K562 (cell line): Measurements from ENCODE around the gene GNAL. TPM values are rescaled to one million over a fixed set of nuclear protein-coding genes. Genes with fewer than 3 reads are reported as not detected.
A peak's percentile ranks its signal among the peaks of the same experiment; 100 is the strongest.

Source experiments
- ATAC-seq: fragments of 200-7000 bp; cut with Tn5 transposase; 3 replicates; pipeline ENCODE4 v1.9.1; 2020; ENCODE audit warnings: moderate library complexity
- BruUV-seq: library from RNA; stranded (reverse); fragments of 400-500 nt; replicated peaks from 2 replicates; lab custom pipeline; 2021; lab: Mats Ljungman, UMichigan
- CTCF ChIA-PET: fragments of 300-600 bp; formaldehyde crosslinking; extraction: SDS; loops from one replicate; lab custom pipeline; 2021; ENCODE audit warnings: low intra/inter-chr PET ratio; lab: Yijun Ruan, JAX
- POLR2A ChIA-PET: fragments of 300-600, 350-650 bp; sonication (Branson Sonifier 250); formaldehyde crosslinking; extraction: SDS; loops from one replicate; lab custom pipeline; 2021; ENCODE audit warnings: antibody characterized with exemption, inconsistent platforms; lab: Yijun Ruan, JAX
- DNase-seq, 4 experiments: peaks; one replicate each; pipeline versions ENCODE4 v3.0.0 to v3.0.0-alpha.2; 2011 to 2018; ENCODE audit warnings: low spot score in 3 of 4, mixed read lengths in 3 of 4; ENCODE audit errors: extremely low read depth in 1 of 4
- FAIRE-seq: peaks from 2 replicates; lab custom pipeline; 2011; peaks lifted over from hg19 to GRCh38; lab: Jason Lieb, UNC
- H2AFZ ChIP-seq: 2 replicates; pipeline ENCODE4 v1.6.0; 2011; ENCODE audit warnings: low read depth, low read length, control low read depth, inconsistent platforms
- H3K27ac ChIP-seq: fragments of 200-600 bp; 3 replicates; pipeline ENCODE4 v1.8.0; 2011; ENCODE audit warnings: low read depth, mild to moderate bottlenecking, control low read depth, inconsistent platforms, low read length, moderate library complexity, mixed read lengths; ENCODE audit errors: extremely low read depth
- H3K27me3 ChIP-seq, 2 experiments: fragments of 300-600 bp in 1 of 2; 2 replicates in 1 of 2; 3 replicates in 1 of 2; pipeline versions ENCODE4 v1.6.0 to v1.8.0; 2011; ENCODE audit warnings: inconsistent platforms in 2 of 2, low read length in 2 of 2, mild to moderate bottlenecking in 1 of 2, mixed read lengths in 1 of 2, moderate library complexity in 1 of 2; ENCODE audit not compliant: control insufficient read depth in 2 of 2, insufficient read depth in 2 of 2
- H3K36me3 ChIP-seq: fragments of 300-600 bp; 3 replicates; pipeline ENCODE4 v1.8.0; 2011; ENCODE audit warnings: mild to moderate bottlenecking, low read length, inconsistent platforms; ENCODE audit not compliant: control insufficient read depth, insufficient read depth
- H3K4me1 ChIP-seq, 2 experiments: fragments of 200-600 bp in 1 of 2; replicated peaks in 1 of 2; 2 replicates in 1 of 2; 3 replicates in 1 of 2; pipeline versions ENCODE4 v1.5.1 to v1.8.0; 2011; ENCODE audit warnings: inconsistent platforms in 2 of 2, low read length in 2 of 2, mild to moderate bottlenecking in 1 of 2, mixed read lengths in 1 of 2, moderate library complexity in 1 of 2; ENCODE audit not compliant: control insufficient read depth in 2 of 2, insufficient read depth in 2 of 2
- H3K4me2 ChIP-seq: 2 replicates; pipeline ENCODE4 v1.6.1; 2011; ENCODE audit warnings: low read length, control low read depth, inconsistent platforms, mixed read lengths; ENCODE audit not compliant: insufficient read depth
- H3K4me3 ChIP-seq: fragments of 200-600 bp; sonication (generic), shearing (Covaris generic); 2 replicates; pipeline ENCODE4 v1.5.1; 2016; ENCODE audit warnings: control low read depth, inconsistent platforms
- H3K79me2 ChIP-seq: fragments of 200-600 bp; 3 replicates; pipeline ENCODE4 v1.8.0; 2011; ENCODE audit warnings: low read length, inconsistent platforms; ENCODE audit not compliant: control insufficient read depth, insufficient read depth
- H3K9ac ChIP-seq, 2 experiments: 2 replicates each; pipeline versions ENCODE4 v1.6.0 to v1.6.1; 2011; ENCODE audit warnings: low read depth in 2 of 2, low read length in 2 of 2, control low read depth in 1 of 2, inconsistent platforms in 1 of 2, mild to moderate bottlenecking in 1 of 2, mixed read lengths in 1 of 2; ENCODE audit not compliant: insufficient read depth in 1 of 2
- H3K9me1 ChIP-seq: one replicate; pipeline ENCODE4 v1.6.0; 2011; ENCODE audit warnings: inconsistent platforms, mild to moderate bottlenecking, low read length, moderate library complexity; ENCODE audit not compliant: control insufficient read depth, insufficient read depth
- H3K9me3 ChIP-seq: replicated peaks from 2 replicates; pipeline ENCODE4 v1.5.1; 2011; ENCODE audit warnings: low read depth, low read length, inconsistent platforms; ENCODE audit not compliant: control insufficient read depth, insufficient read depth
- H4K20me1 ChIP-seq: replicated peaks from 2 replicates; pipeline ENCODE4 v1.6.1; 2011; ENCODE audit warnings: low read length, inconsistent platforms, mixed read lengths; ENCODE audit not compliant: control insufficient read depth, insufficient read depth
- HDAC8 ChIP-seq: fragments of 450-650 bp; IDR thresholded peaks from 2 replicates; pipeline ENCODE4 v1.6.1; 2016; ENCODE audit warnings: mild to moderate bottlenecking, missing genetic modification characterization, moderate library complexity, missing compliant biosample characterization
- NFE2L1 ChIP-seq: fragments of 450-650 bp; IDR thresholded peaks from 2 replicates; pipeline ENCODE4 v1.6.1; 2016; ENCODE audit warnings: missing genetic modification characterization, low read depth, mild to moderate bottlenecking, missing compliant biosample characterization, moderate library complexity, borderline replicate concordance
- NONO ChIP-seq, 2 experiments: fragments of 200-400 bp in 1 of 2; fragments of 450-650 bp in 1 of 2; formaldehyde crosslinking in 1 of 2; IDR thresholded peaks; 2 replicates each; pipeline ENCODE4 v1.6.1; 2017; ENCODE audit warnings: low read depth in 2 of 2, mild to moderate bottlenecking in 2 of 2, moderate library complexity in 2 of 2, low read length in 1 of 2
- SMC3 ChIP-seq: conservative IDR thresholded peaks from 2 replicates; pipeline ENCODE4 v1.6.1; 2011; ENCODE audit warnings: low read depth, low read length, improper control_type of control experiment; ENCODE audit not compliant: insufficient read depth
- SRSF7 ChIP-seq: fragments of 200-400 bp; formaldehyde crosslinking; optimal IDR thresholded peaks from 2 replicates; pipeline ENCODE3; 2017; ENCODE audit warnings: mild to moderate bottlenecking, low read depth, low read length
- STAT5B ChIP-seq: fragments of 250-450 bp; sonication (Bioruptor Pico); IDR thresholded peaks from 2 replicates; pipeline ENCODE4 v1.8.0; 2021; ENCODE audit warnings: mild to moderate bottlenecking, inconsistent platforms
- TCF7 ChIP-seq: sonication (generic); IDR thresholded peaks from 2 replicates; pipeline ENCODE4 v1.6.1; 2016; ENCODE audit warnings: antibody characterized with exemption, borderline replicate concordance
- TFE3 ChIP-seq: fragments of 450-650 bp; formaldehyde crosslinking; IDR thresholded peaks from 2 replicates; pipeline ENCODE4 v1.4.0; 2020; ENCODE audit warnings: mild to moderate bottlenecking, mixed read lengths
- XRCC3 ChIP-seq: fragments of 450-650 bp; IDR thresholded peaks from 2 replicates; pipeline ENCODE4 v1.6.1; 2017; ENCODE audit warnings: mild to moderate bottlenecking, moderate library complexity
- ZBTB2 ChIP-seq: fragments of 450-650 bp; IDR thresholded peaks from 2 replicates; pipeline ENCODE4 v1.6.1; 2016; ENCODE audit warnings: antibody characterized with exemption
- ZC3H11A ChIP-seq: IDR thresholded peaks from 2 replicates; pipeline ENCODE4 v1.6.1; 2012; ENCODE audit warnings: low read depth, low read length, improper control_type of control experiment
- ZNF133 ChIP-seq: fragments of 250-450 bp; sonication (Bioruptor Pico); IDR thresholded peaks from 2 replicates; pipeline ENCODE4 v1.4.0; 2020; ENCODE audit warnings: mild to moderate bottlenecking
- ZNF224 ChIP-seq: sonication (generic); formaldehyde crosslinking; IDR thresholded peaks from 2 replicates; pipeline ENCODE4 v1.8.0; 2022; ENCODE audit warnings: mild to moderate bottlenecking, missing genetic modification reagents
- ZNF23 ChIP-seq: fragments of 250-450 bp; sonication (Bioruptor Pico); IDR thresholded peaks from 2 replicates; pipeline ENCODE4 v1.4.0; 2020; ENCODE audit warnings: mild to moderate bottlenecking
- WGBS: fragments of 100-300 bp; shearing (Covaris generic); methylation state at CpG from one replicate; pipeline ENCODE4 v1.1.6; 2016; ENCODE audit warnings: low coverage, mixed read lengths; ENCODE audit not compliant: insufficient coverage; ENCODE audit errors: missing lambda C conversion rate; 5-methylcytosine and 5-hydroxymethylcytosine counted together
- in situ Hi-C: fragments of 300-500 bp; cut with MboI; formaldehyde crosslinking; loops from 4 replicates; pipeline ENCODE4 v1.15.0; 2018; ENCODE audit warnings: inconsistent platforms, mixed read lengths
- intact Hi-C: fragments of 100-400 bp; cut with micrococcal nuclease; formaldehyde crosslinking; loops from 2 replicates; pipeline ENCODE4 v1.14.2; 2022
- polyA plus RNA-seq, 8 experiments: library from polyadenylated mRNA; depleted of rRNA in 4 of 8; stranded (reverse) in 5 of 8; unstranded in 3 of 8; fragments of >200 nt; fragmentation: Nextera tagmentation in 2 of 8; fragmentation: Illumina TruSeq in 1 of 8; extraction: Ambion mirVana in 2 of 8; extraction: Trizol in 1 of 8; gene quantifications; 2 replicates each; pipeline versions ENCODE4 v1.2.1 to v1.2.3, GENCODE V29; 2011 to 2014; ENCODE audit warnings: inconsistent platforms in 1 of 8, missing spikeins in 1 of 8
- total RNA-seq, 7 experiments: library from RNA; depleted of rRNA in 6 of 7; stranded (reverse); fragments of >200 nt in 6 of 7; fragmentation: Illumina TruSeq in 2 of 7; extraction: Trizol in 2 of 7; gene quantifications; 2 replicates each; pipeline versions ENCODE4 v1.2.1 to v1.2.3, GENCODE V29; 2011 to 2021; ENCODE audit warnings: low replicate concordance in 1 of 7

GNAL gene
- total and polyA plus RNA-seq, 9 of the 15 experiments (the other 6 are each of a cell fraction or from before 2014, with no cell fraction given), result under 0.01 to 0.10 (median 0.01) TPM; not detected in 5

GRCh38 chr18:11719050-11719449, 30.0 kb downstream of the GNAL start:
- no peaks in the 10 kb centered on the region for H3K9me3 ChIP-seq
- no peak overlapping the region for H3K4me3 ChIP-seq
- no peak for ATAC-seq
- ChIA-PET CTCF (no interaction called here), POLR2A (no interaction called here)
- H3K9me1 ChIP-seq, result no peaks in the 10 kb centered on the region
- no TSS peak for BruUV-seq
- H2AFZ ChIP-seq, result no peak overlapping the region
- H3K36me3 ChIP-seq, result no peaks in the 10 kb centered on the region
- no peak for DNase-seq
- H3K79me2 ChIP-seq, result no peaks in the 10 kb centered on the region
- TF ChIP-seq ZNF133 (CRISPR knock-in tag) (no peak), XRCC3 (no peak), TFE3 (CRISPR knock-in tag) (peak; percentile 79), TCF7 (no peak)
- peaks cover 2 to 10% of the 10 kb centered on the region in 2 experiments; a peak in 3 of 5 replicates for H3K27me3 ChIP-seq
- no peak overlapping the region for H3K9ac ChIP-seq
- peaks cover 0 to 5% of the 10 kb centered on the region in 2 experiments; a peak in 1 of 5 replicates for H3K4me1 ChIP-seq
- no peak overlapping the region for H3K4me2 ChIP-seq
- FAIRE-seq, result no peak
- WGBS, result 0% methylated on average over 2 of the region's 2 CpGs
- intact Hi-C loops, result no loop called here
- H3K27ac ChIP-seq, result no peak overlapping the region
- in situ Hi-C loops, result no loop called here
- H4K20me1 ChIP-seq, result no peaks in the 10 kb centered on the region

GRCh38 chr18:11719621-11720020, 30.6 kb downstream of the GNAL start:
- Histone ChIP-seq H3K27ac (no peak overlapping the region), H4K20me1 (no peaks in the 10 kb centered on the region), H3K4me3 (no peak overlapping the region), H3K4me1 (peaks cover 0 to 5% of the 10 kb centered on the region in 2 experiments; a peak in 1 of 5 replicates), H3K27me3 (peaks cover 3 to 15% of the 10 kb centered on the region in 2 experiments; a peak in 4 of 5 replicates), H2AFZ (no peak overlapping the region), H3K9me1 (no peaks in the 10 kb centered on the region), H3K36me3 (no peaks in the 10 kb centered on the region), H3K9ac (no peak overlapping the region), H3K79me2 (no peaks in the 10 kb centered on the region), H3K4me2 (no peak overlapping the region), H3K9me3 (no peaks in the 10 kb centered on the region)
- ChIA-PET POLR2A (no interaction called here), CTCF (no interaction called here)
- 0% methylated on average over 7 of the region's 7 CpGs for WGBS
- DNase-seq, result no peak
- BruUV-seq, result no TSS peak
- FAIRE-seq, result no peak
- ATAC-seq, result no peak
- intact Hi-C loops, result no loop called here
- in situ Hi-C loops, result no loop called here
- TF ChIP-seq ZNF23 (CRISPR knock-in tag) (no peak), SRSF7 (no peak), STAT5B (no peak), ZBTB2 (no peak), HDAC8 (no peak), SMC3 (no peak), ZNF224 (CRISPR knock-in tag) (no peak), NFE2L1 (tag) (no peak), NONO (IDR thresholded peaks at IDR 0.05; ENCODE audit: low read depth in 2 of 2, low read length in 1 of 2) (no peak), ZC3H11A (no peak)
